Coronary artery (tissue), 2 donors: ENCODE measurements around the gene ZNF521.

Experiments used
- DNase-seq: peaks from one replicate; pipeline ENCODE4 v3.0.0-alpha.2; 2017; ENCODE audit warnings: low spot score
- H3K27ac ChIP-seq, 2 donors: fragments of 200-600 bp; sonication (generic); one replicate each; pipeline ENCODE4 v1.5.1; 2016 to 2019
- H3K4me3 ChIP-seq: fragments of 200-600 bp; sonication (generic); 2 replicates; pipeline ENCODE4 v1.5.1; 2016; ENCODE audit warnings: mild to moderate bottlenecking, moderate library complexity
- TF ChIP-seq, protein P1 (sequence below): fragments of 200-600 bp; sonication (generic); IDR thresholded peaks from one replicate; pipeline ENCODE4 v1.5.1; 2019; ENCODE audit warnings: antibody characterized with exemption

Gene ZNF521

DNA sequence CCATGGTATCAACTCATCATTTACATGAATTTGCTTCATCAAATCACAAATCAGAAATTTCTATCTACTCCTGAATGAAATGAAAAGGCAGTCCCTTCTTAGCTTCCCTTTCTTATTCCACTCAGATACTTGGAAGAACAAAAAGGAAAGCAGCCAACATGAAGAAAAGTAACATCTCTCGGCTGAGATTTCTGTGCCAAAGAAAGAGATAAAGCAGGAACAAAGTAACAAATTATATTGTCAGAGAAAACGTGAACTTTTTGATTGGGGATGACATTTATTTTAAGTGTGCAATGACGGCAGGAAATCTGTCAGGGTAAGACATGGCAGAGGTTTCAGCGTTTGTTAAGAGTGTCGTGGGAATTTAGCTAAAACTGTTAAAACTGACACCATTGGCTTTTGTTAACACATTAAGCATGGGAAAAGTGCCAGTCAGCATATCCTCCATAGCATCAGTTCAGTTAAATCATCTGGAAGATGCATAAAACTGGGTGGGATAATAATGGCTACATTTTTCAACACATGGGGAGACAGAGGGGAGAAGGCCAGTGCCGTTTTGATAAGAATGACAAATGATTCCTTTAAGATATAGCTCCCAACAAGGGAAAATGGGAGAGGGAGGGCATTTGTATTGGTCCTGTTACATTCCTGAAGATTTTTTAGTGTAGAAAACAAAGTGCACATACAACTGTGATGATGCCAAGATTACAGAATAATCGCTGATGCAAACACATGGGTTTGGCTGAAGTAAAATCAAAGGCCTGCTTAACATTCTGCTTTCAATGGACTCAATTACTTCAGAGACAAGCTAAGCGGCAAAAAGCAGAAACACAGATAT is 211.6 kb downstream of the ZNF521 start:
- no peak overlapping the region for H3K4me3 ChIP-seq
- TF ChIP-seq, protein P1, sequence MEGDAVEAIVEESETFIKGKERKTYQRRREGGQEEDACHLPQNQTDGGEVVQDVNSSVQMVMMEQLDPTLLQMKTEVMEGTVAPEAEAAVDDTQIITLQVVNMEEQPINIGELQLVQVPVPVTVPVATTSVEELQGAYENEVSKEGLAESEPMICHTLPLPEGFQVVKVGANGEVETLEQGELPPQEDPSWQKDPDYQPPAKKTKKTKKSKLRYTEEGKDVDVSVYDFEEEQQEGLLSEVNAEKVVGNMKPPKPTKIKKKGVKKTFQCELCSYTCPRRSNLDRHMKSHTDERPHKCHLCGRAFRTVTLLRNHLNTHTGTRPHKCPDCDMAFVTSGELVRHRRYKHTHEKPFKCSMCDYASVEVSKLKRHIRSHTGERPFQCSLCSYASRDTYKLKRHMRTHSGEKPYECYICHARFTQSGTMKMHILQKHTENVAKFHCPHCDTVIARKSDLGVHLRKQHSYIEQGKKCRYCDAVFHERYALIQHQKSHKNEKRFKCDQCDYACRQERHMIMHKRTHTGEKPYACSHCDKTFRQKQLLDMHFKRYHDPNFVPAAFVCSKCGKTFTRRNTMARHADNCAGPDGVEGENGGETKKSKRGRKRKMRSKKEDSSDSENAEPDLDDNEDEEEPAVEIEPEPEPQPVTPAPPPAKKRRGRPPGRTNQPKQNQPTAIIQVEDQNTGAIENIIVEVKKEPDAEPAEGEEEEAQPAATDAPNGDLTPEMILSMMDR = no peak
- peak overlapping the region in 1 of 2 donors; percentile 9 for H3K27ac ChIP-seq
- no peak for DNase-seq

DNA sequence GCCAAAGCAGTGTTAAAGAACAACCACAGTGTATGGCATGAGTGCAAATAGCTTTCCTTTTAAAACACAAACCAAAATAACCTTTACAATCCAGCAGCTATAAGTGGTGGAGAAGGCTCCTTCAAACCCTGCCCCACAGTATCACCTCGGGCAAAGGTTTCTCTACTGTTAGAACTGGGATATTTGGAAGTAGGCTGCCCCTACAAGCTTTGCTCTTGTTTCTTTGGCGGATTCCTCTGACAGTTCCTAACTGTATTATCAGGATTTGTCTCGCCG is 214.8 kb downstream of the ZNF521 start:
- DNase-seq = no peak
- Histone ChIP-seq H3K27ac (peak overlapping the region in 1 of 2 donors; percentile 61), H3K4me3 (no peak overlapping the region)
- TF ChIP-seq, protein P1 = no peak

DNA sequence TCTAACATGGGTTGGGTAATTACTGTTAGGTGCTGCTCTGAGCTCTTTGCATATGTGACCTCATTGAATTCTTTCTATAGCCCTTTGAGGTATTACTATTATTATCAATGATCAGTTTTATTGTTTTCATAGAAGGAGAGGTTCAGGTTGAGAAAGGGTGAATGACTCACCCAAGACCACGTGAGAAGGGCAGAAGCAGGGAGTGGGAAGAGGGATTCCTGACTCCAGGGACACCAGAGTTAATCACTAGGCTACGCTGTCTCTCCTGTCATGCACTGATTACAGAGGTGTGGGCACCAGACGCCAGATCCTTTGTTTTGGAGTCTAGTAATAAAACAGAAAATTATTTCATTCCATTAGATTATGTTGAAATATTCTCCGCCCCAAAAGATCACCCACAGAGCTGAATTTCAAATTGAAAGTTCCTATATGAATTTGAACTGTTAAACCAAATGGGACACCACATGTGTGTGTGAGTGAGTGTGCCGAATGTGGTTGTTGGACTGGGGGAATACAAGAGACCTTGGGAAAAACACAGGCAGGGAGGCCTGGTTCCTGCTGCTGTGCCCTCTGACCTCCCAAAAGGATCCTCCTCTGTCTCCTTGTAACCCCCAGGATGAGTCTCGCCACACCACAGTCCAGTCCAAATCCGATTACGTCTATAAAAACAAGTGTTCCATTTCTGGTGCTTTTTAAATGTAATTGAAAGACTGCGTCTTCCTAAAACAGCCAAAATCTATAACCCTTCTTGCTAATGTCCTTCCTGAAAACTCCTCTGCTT is 215.4 kb downstream of the ZNF521 start:
- no peak for DNase-seq
- Histone ChIP-seq H3K4me3 (no peak overlapping the region), H3K27ac (peak overlapping the region in 1 of 2 donors; percentile 61)
- TF ChIP-seq, protein P1 = no peak

GRCh38 chr18:25134861-25135260 is 217.1 kb downstream of the ZNF521 start:
- DNase-seq = no peak
- TF ChIP-seq, protein P1 = no peak
- no peak overlapping the region for H3K27ac ChIP-seq
- no peak overlapping the region for H3K4me3 ChIP-seq

- no peak for DNase-seq
These were observed 218.1 kb downstream of the ZNF521 start for GRCh38 chr18:25133879-25134278.

DNA sequence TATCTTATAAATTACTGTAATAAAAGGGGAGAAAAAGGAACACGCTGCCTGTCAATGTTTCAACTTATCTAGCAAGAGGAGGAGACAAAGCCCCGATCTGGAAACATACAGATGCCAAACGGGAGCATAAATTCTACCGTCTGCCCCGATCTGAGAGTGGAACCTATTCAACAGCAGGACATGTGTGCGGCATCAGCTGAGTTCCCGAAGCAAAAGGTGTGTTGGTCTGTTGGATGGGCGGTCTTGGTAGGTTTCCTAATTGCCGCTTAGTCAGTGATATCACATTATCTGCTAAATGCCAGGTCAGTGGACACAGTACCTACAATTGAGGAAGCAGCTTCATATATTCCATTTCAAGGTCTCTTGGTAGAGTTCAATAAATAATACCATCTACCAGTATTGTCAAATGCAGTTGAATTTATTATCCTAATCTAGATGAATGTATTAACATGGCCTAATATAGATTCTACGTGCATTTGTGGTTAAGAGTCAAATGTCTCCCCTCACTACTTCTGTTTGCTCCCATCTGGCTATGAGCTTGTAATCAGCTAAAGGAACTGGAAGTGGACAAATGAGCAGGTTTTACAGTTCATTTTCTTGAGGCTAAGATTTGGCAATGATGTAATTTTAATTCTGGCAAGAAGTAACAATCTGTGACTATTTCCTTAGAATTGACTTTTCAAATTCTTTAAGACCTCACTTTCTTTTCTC is 219.0 kb downstream of the ZNF521 start:
- H3K4me3 ChIP-seq = no peak overlapping the region
- DNase-seq = no peak
- no peak overlapping the region for H3K27ac ChIP-seq
- TF ChIP-seq, protein P1 = no peak

More at GRCh38 chr18:25133879-25134278, 218.1 kb downstream of the ZNF521 start:
- Histone ChIP-seq H3K4me3 (no peak overlapping the region), H3K27ac (no peak overlapping the region)
- TF ChIP-seq, protein P1 = no peak
